Fibroblast of skin of left quadriceps (primary cell): ENCODE measurements around the gene TM7SF3.

Experiments
- DNase-seq, 2 experiments: peaks; one replicate each; pipeline ENCODE4 v3.0.0-alpha.2; 2013; ENCODE audit warnings: low read depth in 2 of 2

Gene TM7SF3

DNA sequence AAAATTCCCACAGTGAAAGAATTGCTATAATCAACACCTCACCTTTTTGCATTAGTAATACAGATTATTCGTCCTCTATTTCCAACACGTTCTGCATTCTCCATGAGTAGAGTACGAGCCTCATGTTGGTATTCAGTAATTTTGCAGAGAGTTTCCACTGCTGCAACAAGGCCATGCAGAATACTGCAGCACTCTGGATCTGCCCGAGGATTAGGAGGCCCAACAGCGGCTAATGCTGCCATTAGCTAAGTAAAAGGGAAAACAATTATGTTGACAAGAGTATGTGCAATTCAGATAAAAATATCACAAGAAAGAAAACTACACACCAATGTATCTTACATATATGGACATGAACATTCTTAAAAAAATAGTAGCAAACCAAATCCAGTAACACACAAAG, 85.5 kb downstream of the TM7SF3 start:
- DNase-seq, result no peak
